ENCODE results near the gene FNDC5. TPM values are rescaled to one million over a fixed set of nuclear protein-coding genes. Genes with fewer than 3 reads are reported as not detected.
A peak's percentile ranks its signal among the peaks of the same experiment; 100 is the strongest.

Gene FNDC5
- total RNA-seq, 2 donors from 2014 or later: not detected

GRCh38 chr1:32859915-32860314, 10.8 kb downstream of the FNDC5 start:
- H3K9me3 Mint-ChIP-seq: no peaks in the 10 kb centered on the region
- no peak overlapping the region for H3K27ac Mint-ChIP-seq
- ATAC-seq: no peak
- no peaks in the 10 kb centered on the region for H3K36me3 Mint-ChIP-seq
- no peak for DNase-seq (ENCODE audit: low spot score)
- H3K4me3 Mint-ChIP-seq: no peak overlapping the region
- peaks cover 0 to 4% of the 10 kb centered on the region in 2 donors for H3K4me1 Mint-ChIP-seq (ENCODE audit: low read depth in 2 of 2)
- no peaks in the 10 kb centered on the region for H3K27me3 Mint-ChIP-seq

GRCh38 chr1:32858791-32859190, 11.9 kb downstream of the FNDC5 start:
- Mint-ChIP-seq H3K27me3 (no peaks in the 10 kb centered on the region), H3K36me3 (peaks cover 11% of the 10 kb centered on the region), H3K9me3 (no peaks in the 10 kb centered on the region), H3K27ac (no peak overlapping the region), H3K4me1 (ENCODE audit: low read depth in 2 of 2) (peaks cover 0 to 4% of the 10 kb centered on the region in 2 donors), H3K4me3 (no peak overlapping the region)
- DNase-seq (ENCODE audit: low spot score): no peak
- ATAC-seq: no peak

GRCh38 chr1:32858136-32858535, 12.6 kb downstream of the FNDC5 start:
- Mint-ChIP-seq H3K4me3 (no peak overlapping the region), H3K27ac (no peak overlapping the region), H3K27me3 (no peaks in the 10 kb centered on the region), H3K9me3 (no peaks in the 10 kb centered on the region), H3K36me3 (peaks cover 11% of the 10 kb centered on the region), H3K4me1 (ENCODE audit: low read depth in 2 of 2) (peaks cover 0 to 2% of the 10 kb centered on the region in 2 donors)
- ATAC-seq (no peak), DNase-seq (ENCODE audit: low spot score) (no peak)

- ATAC-seq (no peak), DNase-seq (ENCODE audit: low spot score) (no peak)
- H3K36me3 Mint-ChIP-seq: peaks cover 11% of the 10 kb centered on the region
- H3K27ac Mint-ChIP-seq: no peak overlapping the region
- H3K27me3 Mint-ChIP-seq: no peaks in the 10 kb centered on the region
- no peak overlapping the region for H3K4me3 Mint-ChIP-seq
- no peaks in the 10 kb centered on the region for H3K4me1 Mint-ChIP-seq (ENCODE audit: low read depth in 2 of 2)
- H3K9me3 Mint-ChIP-seq: no peaks in the 10 kb centered on the region
Observed at GRCh38 chr1:32855861-32856617, 14.7 kb downstream of the FNDC5 start.

- Mint-ChIP-seq H3K27me3 (no peaks in the 10 kb centered on the region), H3K27ac (peak overlapping the region in 1 of 2 donors; percentile 39), H3K4me3 (no peak overlapping the region), H3K36me3 (peaks cover 15% of the 10 kb centered on the region), H3K9me3 (no peaks in the 10 kb centered on the region), H3K4me1 (ENCODE audit: low read depth in 2 of 2) (peaks cover 0 to 3% of the 10 kb centered on the region in 2 donors)
- DNase-seq (ENCODE audit: low spot score) (no peak), ATAC-seq (no peak)
Observed at GRCh38 chr1:32848354-32849063, 22.2 kb downstream of the FNDC5 start.

GRCh38 chr1:32831878-32832277, 38.8 kb downstream of the FNDC5 start:
- DNase-seq (ENCODE audit: low spot score) (no peak), ATAC-seq (no peak)
- Mint-ChIP-seq H3K4me1 (ENCODE audit: low read depth in 2 of 2) (peaks cover 3 to 5% of the 10 kb centered on the region in 2 donors), H3K27me3 (no peaks in the 10 kb centered on the region), H3K36me3 (peaks cover 17% of the 10 kb centered on the region), H3K4me3 (no peak overlapping the region), H3K27ac (no peak overlapping the region), H3K9me3 (no peaks in the 10 kb centered on the region)

GRCh38 chr1:32830092-32830852, 40.4 kb downstream of the FNDC5 start:
- Mint-ChIP-seq H3K9me3 (no peaks in the 10 kb centered on the region), H3K27me3 (no peaks in the 10 kb centered on the region), H3K36me3 (peaks cover 30% of the 10 kb centered on the region), H3K4me1 (ENCODE audit: low read depth in 2 of 2) (peaks cover 3 to 4% of the 10 kb centered on the region in 2 donors), H3K4me3 (no peak overlapping the region), H3K27ac (peak overlapping the region; percentile 11)
- ATAC-seq (no peak), DNase-seq (ENCODE audit: low spot score) (no peak)

GRCh38 chr1:32828341-32828740, 42.4 kb downstream of the FNDC5 start:
- H3K27ac Mint-ChIP-seq: no peak overlapping the region
- peaks cover 24% of the 10 kb centered on the region for H3K36me3 Mint-ChIP-seq
- no peaks in the 10 kb centered on the region for H3K9me3 Mint-ChIP-seq
- no peaks in the 10 kb centered on the region for H3K27me3 Mint-ChIP-seq
- H3K4me3 Mint-ChIP-seq: no peak overlapping the region
- peaks cover 3 to 6% of the 10 kb centered on the region in 2 donors for H3K4me1 Mint-ChIP-seq (ENCODE audit: low read depth in 2 of 2)
- DNase-seq (ENCODE audit: low spot score) (no peak), ATAC-seq (no peak)

- peaks cover 19% of the 10 kb centered on the region for H3K36me3 Mint-ChIP-seq
- H3K4me3 Mint-ChIP-seq: no peak overlapping the region
- H3K27me3 Mint-ChIP-seq: no peaks in the 10 kb centered on the region
- H3K4me1 Mint-ChIP-seq (ENCODE audit: low read depth in 2 of 2): peaks cover 3 to 9% of the 10 kb centered on the region in 2 donors
- no peak for ATAC-seq
- H3K9me3 Mint-ChIP-seq: no peaks in the 10 kb centered on the region
- no peak overlapping the region for H3K27ac Mint-ChIP-seq
- DNase-seq (ENCODE audit: low spot score): no peak
Observed at GRCh38 chr1:32825181-32825580, 45.5 kb downstream of the FNDC5 start.

GRCh38 chr1:32818804-32819541, 51.7 kb downstream of the FNDC5 start:
- Mint-ChIP-seq H3K9me3 (peaks cover 2% of the 10 kb centered on the region), H3K4me3 (peak overlapping the region; percentile 82), H3K27me3 (no peaks in the 10 kb centered on the region), H3K4me1 (ENCODE audit: low read depth in 2 of 2) (peaks cover 22 to 38% of the 10 kb centered on the region in 2 donors), H3K36me3 (peaks cover 16% of the 10 kb centered on the region), H3K27ac (peak overlapping the region; percentile 74 to 78)
- ATAC-seq (no peak), DNase-seq (ENCODE audit: low spot score) (no peak)

GRCh38 chr1:32817815-32818786, 52.6 kb downstream of the FNDC5 start:
- Mint-ChIP-seq H3K4me1 (ENCODE audit: low read depth in 2 of 2) (peaks cover 31 to 47% of the 10 kb centered on the region in 2 donors), H3K27me3 (no peaks in the 10 kb centered on the region)
- ATAC-seq: peak; percentile 1 to 2

GRCh38 chr1:32817159-32817814, 53.4 kb downstream of the FNDC5 start, which contains the start of the genes S100PBP and YARS1:
S100PBP (plus strand) TSS chr1:32817653; CDS start chr1:32826100, 8,447 bp downstream.
YARS1 (minus strand) TSS chr1:32817358; CDS start chr1:32817244, 114 bp downstream.
- Mint-ChIP-seq H3K4me1 (ENCODE audit: low read depth in 2 of 2) (peaks cover 34 to 51% of the 10 kb centered on the region in 2 donors), H3K27me3 (no peaks in the 10 kb centered on the region), H3K4me3 (peak within 1 kb of the TSS; percentile 82), H3K27ac (peak within 1 kb of the TSS; percentile 74 to 78), H3K9me3 (peaks cover 7% of the 10 kb centered on the region), H3K36me3 (peaks cover 24% of the 10 kb centered on the region)
- ATAC-seq: peak; percentile 99
- DNase-seq (ENCODE audit: low spot score): peak; percentile 100

More at GRCh38 chr1:32817815-32818786, 52.6 kb downstream of the FNDC5 start:
- H3K36me3 Mint-ChIP-seq: peaks cover 24% of the 10 kb centered on the region
- H3K4me3 Mint-ChIP-seq: peak overlapping the region; percentile 82
- H3K9me3 Mint-ChIP-seq: peaks cover 7% of the 10 kb centered on the region
- peak; percentile 68 for DNase-seq (ENCODE audit: low spot score)
- peak overlapping the region; percentile 74 to 78 for H3K27ac Mint-ChIP-seq
